HL-60 (cell line): ENCODE results near the gene ETHE1.

ENCODE experiments used
- DNase-seq, 2 experiments: peaks; one replicate each; pipeline ENCODE4 v3.0.0-alpha.2; 2010 to 2020; ENCODE audit warnings: low read depth in 1 of 2, low spot score in 1 of 2
- H3K27ac ChIP-seq: fragments of 250-450 bp; sonication (Bioruptor Pico); replicated peaks from 2 replicates; pipeline ENCODE4 v1.5.1; 2020; ENCODE audit warnings: mild to moderate bottlenecking, moderate library complexity
- H3K27me3 ChIP-seq: fragments of 250-450 bp; sonication (Bioruptor Pico); 2 replicates; pipeline ENCODE4 v1.5.1; 2021; ENCODE audit warnings: mild to moderate bottlenecking, moderate library complexity; ENCODE audit not compliant: insufficient read depth, poor library complexity, severe bottlenecking
- H3K4me3 ChIP-seq: replicated peaks from 2 replicates; pipeline ENCODE4 v1.5.1; 2011; ENCODE audit warnings: mild to moderate bottlenecking, control low read depth, low read length; ENCODE audit not compliant: insufficient read depth
- CTCF ChIP-seq: IDR thresholded peaks from one replicate; pipeline ENCODE4 v1.5.1; 2011; ENCODE audit warnings: low read length, control low read depth, inconsistent platforms; ENCODE audit not compliant: insufficient read depth
- GABPA ChIP-seq: IDR thresholded peaks from 2 replicates; pipeline ENCODE4 v1.6.1; 2012; ENCODE audit warnings: low read depth
- POLR2AphosphoS5 ChIP-seq: IDR thresholded peaks from 2 replicates; pipeline ENCODE4 v1.6.1; 2012; ENCODE audit warnings: low read depth
- REST ChIP-seq: IDR thresholded peaks from 2 replicates; pipeline ENCODE4 v1.6.1; 2012; ENCODE audit warnings: low read depth; ENCODE audit not compliant: insufficient replicate concordance
- SPI1 ChIP-seq: IDR thresholded peaks from 2 replicates; pipeline ENCODE4 v1.6.1; 2012; ENCODE audit warnings: low read depth, mild to moderate bottlenecking, borderline replicate concordance

Gene ETHE1

GRCh38 chr19:43502419-43502976, 24.5 kb downstream of the ETHE1 start:
- no peak for TF ChIP-seq CTCF
- no peak for TF ChIP-seq SPI1
- TF ChIP-seq POLR2AphosphoS5, result no peak
- TF ChIP-seq GABPA, result no peak
- no peak for TF ChIP-seq REST
- Histone ChIP-seq H3K4me3 (no peak overlapping the region), H3K27ac (no peak overlapping the region), H3K27me3 (no peaks in the 10 kb centered on the region)
- no peak for DNase-seq

DNA sequence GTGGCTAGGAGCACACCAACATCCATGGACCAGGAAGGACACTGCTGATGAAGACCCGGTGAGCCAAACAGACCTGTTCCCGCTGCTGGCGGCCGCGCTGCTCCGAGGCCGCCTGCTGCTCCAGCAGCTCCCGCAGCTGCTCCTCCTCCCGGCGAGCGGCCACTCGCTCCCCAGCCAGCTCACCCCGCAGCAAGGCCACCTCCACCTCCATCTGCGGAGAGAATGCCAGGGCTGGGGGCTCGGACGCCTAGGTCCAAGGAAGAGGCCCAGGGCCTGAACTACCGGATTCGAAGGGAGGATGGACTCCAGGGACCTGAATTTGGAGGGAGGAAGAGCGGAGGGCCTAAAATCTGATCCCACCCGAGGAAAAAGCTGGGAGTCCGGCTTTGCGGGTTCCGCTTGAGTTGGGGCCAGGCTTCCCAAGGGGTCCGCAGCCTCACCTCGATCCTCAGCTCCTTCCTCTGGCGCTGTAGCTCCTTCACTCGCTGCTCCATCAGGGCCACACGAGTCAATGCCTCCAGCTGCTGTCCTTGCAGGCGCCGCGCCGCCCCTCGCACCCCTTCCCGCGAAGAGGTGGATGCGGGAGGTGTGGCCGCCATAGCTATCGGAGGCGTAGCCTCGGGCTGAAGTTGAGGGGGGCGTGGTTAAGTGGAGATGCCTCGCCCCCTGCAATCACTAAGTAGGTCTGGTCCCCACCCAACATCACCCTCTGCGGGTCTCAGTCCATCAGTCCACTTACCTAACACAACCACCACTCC, 25.2 kb downstream of the ETHE1 start:
- no peak overlapping the region for H3K4me3 ChIP-seq
- H3K27me3 ChIP-seq, result no peaks in the 10 kb centered on the region

More for the DNA sequence above, 25.2 kb downstream of the ETHE1 start:
- TF ChIP-seq GABPA, result no peak
- TF ChIP-seq REST, result no peak
- TF ChIP-seq CTCF, result no peak
- TF ChIP-seq SPI1, result no peak
- TF ChIP-seq POLR2AphosphoS5, result no peak
- no peak for DNase-seq
- no peak overlapping the region for H3K27ac ChIP-seq
